Skeletal muscle tissue (tissue), 4 donors: ENCODE data around the gene BICDL2. TPM values are rescaled to one million over a fixed set of nuclear protein-coding genes. Genes with fewer than 3 reads are reported as not detected.

Experiments used
- H3K27ac ChIP-seq: one replicate; pipeline ENCODE4 v1.7.0; 2013; ENCODE audit warnings: mild to moderate bottlenecking, low read depth, low read length, inconsistent platforms
- H3K27me3 ChIP-seq, 3 donors: one replicate each; pipeline ENCODE4 v1.7.0; 2013; ENCODE audit warnings: low read length in 3 of 3; ENCODE audit not compliant: control insufficient read depth in 3 of 3, insufficient read depth in 3 of 3
- H3K36me3 ChIP-seq, 3 donors: one replicate each; pipeline ENCODE4 v1.7.0; 2013; ENCODE audit warnings: low read length in 3 of 3; ENCODE audit not compliant: control insufficient read depth in 3 of 3, insufficient read depth in 3 of 3
- H3K4me1 ChIP-seq, 3 donors: one replicate each; pipeline ENCODE4 v1.7.0; 2013; ENCODE audit warnings: low read length in 3 of 3, mild to moderate bottlenecking in 3 of 3; ENCODE audit not compliant: control insufficient read depth in 3 of 3, insufficient read depth in 3 of 3
- H3K4me3 ChIP-seq, 3 donors: one replicate each; pipeline ENCODE4 v1.7.0; 2013; ENCODE audit warnings: low read length in 3 of 3
- H3K9ac ChIP-seq, 3 donors: one replicate each; pipeline ENCODE4 v1.7.0; 2013; ENCODE audit warnings: low read length in 3 of 3, mild to moderate bottlenecking in 3 of 3, moderate library complexity in 2 of 3, low read depth in 1 of 3
- H3K9me3 ChIP-seq, 3 donors: one replicate each; pipeline ENCODE4 v1.7.0; 2013; ENCODE audit warnings: low read length in 3 of 3; ENCODE audit not compliant: control insufficient read depth in 3 of 3
- total RNA-seq: library from RNA; depleted of rRNA; stranded (reverse); fragments of >200 nt; gene quantifications from one replicate; pipeline ENCODE4 v1.2.3, GENCODE V29; 2014
- donor health status: Osteomylitis.

Gene BICDL2
- total RNA-seq, 1 donor from 2014 or later, result not detected

- no peak overlapping the region for H3K4me3 ChIP-seq
- no peaks in the 10 kb centered on the region for H3K9me3 ChIP-seq
- no peak overlapping the region for H3K9ac ChIP-seq
- H3K27ac ChIP-seq, result no peak overlapping the region
- peaks cover 36 to 53% (median 48%) of the 10 kb centered on the region in 3 donors for H3K27me3 ChIP-seq
- H3K36me3 ChIP-seq, result no peaks in the 10 kb centered on the region
- H3K4me1 ChIP-seq, result peaks cover 3 to 13% (median 7%) of the 10 kb centered on the region in 3 donors
Measured at GRCh38 chr16:3012246-3012645, 24.5 kb downstream of the BICDL2 start.

- Histone ChIP-seq H3K9me3 (no peaks in the 10 kb centered on the region), H3K4me1 (peaks cover 3 to 16% (median 7%) of the 10 kb centered on the region in 3 donors), H3K9ac (no peak overlapping the region), H3K4me3 (no peak overlapping the region), H3K36me3 (peaks cover 3 to 5% (median 4%) of the 10 kb centered on the region in 3 donors), H3K27me3 (peaks cover 39 to 57% (median 49%) of the 10 kb centered on the region in 3 donors), H3K27ac (no peak overlapping the region)
Measured at GRCh38 chr16:3010510-3010909, 26.2 kb downstream of the BICDL2 start.

DNA sequence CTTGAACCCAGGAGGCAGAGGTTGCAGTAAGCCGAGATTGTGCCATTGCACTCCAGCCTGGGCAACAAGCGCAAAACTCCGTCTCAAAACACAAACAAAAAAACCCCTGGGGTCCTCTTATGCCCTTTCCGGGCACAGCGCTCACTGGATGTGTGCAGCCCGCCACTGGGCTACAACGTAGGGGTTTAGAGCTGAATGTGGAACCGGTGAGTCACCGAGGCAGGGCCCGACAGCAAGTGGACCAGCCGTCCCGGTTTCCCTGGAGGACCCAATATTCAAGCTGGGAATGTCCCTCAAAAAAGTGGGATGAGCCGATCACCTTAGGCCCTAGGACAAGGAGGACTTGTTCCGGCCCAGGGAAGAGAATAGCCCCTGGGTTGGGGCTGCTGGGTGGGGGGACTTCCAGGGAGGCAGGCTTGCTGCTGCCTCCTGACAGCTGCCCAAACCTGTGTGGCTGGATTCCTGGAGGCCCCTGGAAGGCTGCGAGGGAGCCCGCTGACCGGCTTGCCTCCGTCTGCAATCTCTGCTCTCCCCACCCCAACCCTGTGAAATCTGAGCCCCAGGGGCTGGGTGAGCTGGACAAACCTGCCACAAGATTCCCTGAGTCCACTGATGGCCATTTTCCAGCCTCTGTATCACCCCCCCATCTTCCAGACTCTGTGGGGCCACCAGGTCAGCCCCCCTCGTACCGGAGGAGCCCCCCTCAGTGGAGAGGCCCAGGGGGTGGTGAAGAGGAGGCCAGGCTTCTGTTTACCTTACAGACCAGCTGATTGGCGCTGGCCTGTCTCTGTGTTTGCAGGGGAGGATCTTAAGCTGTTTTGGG is 27.0 kb downstream of the BICDL2 start:
- peaks cover 3 to 5% (median 4%) of the 10 kb centered on the region in 3 donors for H3K36me3 ChIP-seq
- H3K27me3 ChIP-seq, result peaks cover 39 to 57% (median 49%) of the 10 kb centered on the region in 3 donors
- H3K9me3 ChIP-seq, result no peaks in the 10 kb centered on the region
- H3K4me1 ChIP-seq, result peaks cover 3 to 19% (median 10%) of the 10 kb centered on the region in 3 donors
- H3K9ac ChIP-seq, result no peak overlapping the region
- no peak overlapping the region for H3K4me3 ChIP-seq
- no peak overlapping the region for H3K27ac ChIP-seq

GRCh38 chr16:3008690-3009037 is 28.1 kb downstream of the BICDL2 start:
- Histone ChIP-seq H3K4me3 (no peak overlapping the region), H3K27me3 (peaks cover 30 to 54% (median 40%) of the 10 kb centered on the region in 3 donors), H3K9ac (no peak overlapping the region), H3K36me3 (peaks cover 3 to 5% (median 4%) of the 10 kb centered on the region in 3 donors), H3K4me1 (peaks cover 3 to 19% (median 11%) of the 10 kb centered on the region in 3 donors), H3K27ac (no peak overlapping the region), H3K9me3 (no peaks in the 10 kb centered on the region)

DNA sequence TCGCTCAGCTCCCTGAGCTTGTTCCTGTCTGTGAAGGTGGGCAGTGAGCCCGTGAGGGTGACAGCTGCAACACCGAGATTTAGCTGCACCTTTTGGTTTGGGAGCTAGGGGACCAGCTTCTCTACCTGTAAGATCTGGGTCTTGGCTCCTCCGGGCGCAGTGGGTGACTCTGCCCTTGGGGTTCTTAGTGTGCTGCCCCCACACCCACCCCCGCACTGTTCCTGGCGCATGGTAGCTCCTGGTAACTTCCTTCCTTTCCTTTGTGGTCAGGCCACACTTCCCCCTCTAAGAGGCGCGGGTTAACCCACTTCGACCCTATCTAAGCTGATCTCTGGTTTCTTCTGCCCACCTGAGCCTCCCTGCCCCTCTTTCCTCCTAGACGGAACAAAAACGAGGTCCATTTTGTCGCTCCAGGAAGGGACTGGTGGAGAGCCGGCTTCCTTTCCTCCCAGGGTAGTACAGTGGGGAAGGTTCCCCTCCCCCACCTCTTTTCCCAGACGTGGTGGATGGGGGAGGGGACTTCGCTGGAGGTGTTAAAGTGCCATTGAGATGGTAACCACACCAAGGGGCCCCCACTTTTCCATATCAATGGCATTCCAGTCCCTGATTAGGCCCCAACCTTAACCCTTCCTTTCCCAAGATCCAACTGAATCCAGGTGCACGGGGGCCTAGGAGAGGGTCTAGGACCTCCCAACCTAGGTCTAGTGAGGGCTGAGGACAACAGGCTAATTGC is 28.6 kb downstream of the BICDL2 start:
- no peak overlapping the region for H3K4me3 ChIP-seq
- no peak overlapping the region for H3K27ac ChIP-seq
- no peak overlapping the region for H3K9ac ChIP-seq
- peaks cover 26 to 49% (median 34%) of the 10 kb centered on the region in 3 donors for H3K27me3 ChIP-seq
- no peaks in the 10 kb centered on the region for H3K9me3 ChIP-seq
- peaks cover 3 to 16% (median 11%) of the 10 kb centered on the region in 3 donors for H3K4me1 ChIP-seq
- H3K36me3 ChIP-seq, result peaks cover 3 to 5% (median 4%) of the 10 kb centered on the region in 3 donors

GRCh38 chr16:3007059-3007956 is 29.4 kb downstream of the BICDL2 start:
- H3K36me3 ChIP-seq, result peaks cover 3 to 5% (median 4%) of the 10 kb centered on the region in 3 donors
- H3K4me1 ChIP-seq, result peaks cover 1 to 12% (median 7%) of the 10 kb centered on the region in 3 donors
- no peak overlapping the region for H3K4me3 ChIP-seq
- H3K9ac ChIP-seq, result peak overlapping the region in 1 of 3 donors; percentile 8
- no peaks in the 10 kb centered on the region for H3K9me3 ChIP-seq
- H3K27me3 ChIP-seq, result peaks cover 19 to 42% (median 27%) of the 10 kb centered on the region in 3 donors
- H3K27ac ChIP-seq, result no peak overlapping the region

- no peaks in the 10 kb centered on the region for H3K9me3 ChIP-seq
- H3K27ac ChIP-seq, result no peak overlapping the region
- peak overlapping the region; percentile 54 to 74 (median 67) for H3K9ac ChIP-seq
- peaks cover 11 to 35% (median 14%) of the 10 kb centered on the region in 3 donors for H3K27me3 ChIP-seq
- H3K4me3 ChIP-seq, result peak overlapping the region; percentile 60 to 61 (median 61)
- H3K36me3 ChIP-seq, result peaks cover 3 to 5% (median 4%) of the 10 kb centered on the region in 3 donors
- peaks cover 0 to 6% (median 4%) of the 10 kb centered on the region in 3 donors for H3K4me1 ChIP-seq
Measured at GRCh38 chr16:3004781-3005284, 31.9 kb downstream of the BICDL2 start.

- Histone ChIP-seq H3K4me3 (peak overlapping the region in 1 of 3 donors; percentile 27), H3K27ac (no peak overlapping the region), H3K27me3 (peaks cover 11 to 32% (median 14%) of the 10 kb centered on the region in 3 donors)
Measured at GRCh38 chr16:3004319-3004718, 32.4 kb downstream of the BICDL2 start.

More at GRCh38 chr16:3004319-3004718, 32.4 kb downstream of the BICDL2 start:
- Histone ChIP-seq H3K9me3 (no peaks in the 10 kb centered on the region), H3K4me1 (peaks cover 0 to 6% (median 4%) of the 10 kb centered on the region in 3 donors), H3K9ac (no peak overlapping the region), H3K36me3 (peaks cover 3 to 5% (median 4%) of the 10 kb centered on the region in 3 donors)
